ENCODE data around the gene ASTL. TPM values are rescaled to one million over a fixed set of nuclear protein-coding genes. Genes with fewer than 3 reads are reported as not detected.

The ASTL gene
- total RNA-seq, 1 experiment from 2014 or later: 0.79 TPM

DNA sequence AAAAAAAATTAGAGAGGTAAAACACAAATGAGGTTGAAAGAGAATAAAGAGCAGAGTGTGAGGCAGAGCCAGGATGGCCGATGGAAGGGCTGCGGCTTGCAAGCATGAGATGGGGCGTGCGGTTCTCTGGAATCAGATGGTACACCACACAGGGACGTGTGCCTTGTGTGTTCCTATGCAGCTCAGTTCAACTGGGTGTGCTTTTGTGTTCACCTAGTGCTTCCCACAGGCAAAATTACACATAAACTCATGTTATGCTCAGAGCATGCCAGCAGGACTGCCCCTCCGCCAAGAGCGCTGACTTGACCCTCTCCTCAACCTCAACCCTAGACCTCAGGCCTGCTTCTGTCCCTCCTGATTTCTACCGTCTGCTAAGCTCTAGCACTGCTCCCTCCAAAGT lies 45.9 kb upstream of the ASTL start:
- TF ChIP-seq MXD4 (CRISPR knock-in tag; IDR thresholded peaks at IDR 0.05; ENCODE audit: borderline replicate concordance) (no peak), CREM (CRISPR knock-in tag; IDR thresholded peaks at IDR 0.05) (no peak)
- H3K27ac Mint-ChIP-seq: no peak overlapping the region
- H3K4me3 Mint-ChIP-seq: no peak overlapping the region
- H3K27me3 Mint-ChIP-seq (ENCODE audit: low read depth): no peaks in the 10 kb centered on the region
- no peaks in the 10 kb centered on the region for H3K9me3 Mint-ChIP-seq
- ATAC-seq: no peak
- ChIA-PET CTCF (interaction anchor here (3.2 kb wide), 1 partner anchor 10 kb away, joined by 17 read pairs; no protein-coding TSS in a partner anchor), POLR2A (no interaction called here)
- no peak for DNase-seq (ENCODE audit: low spot score)
- peaks cover 35% of the 10 kb centered on the region for H3K36me3 Mint-ChIP-seq
- no peaks in the 10 kb centered on the region for H3K4me1 Mint-ChIP-seq

- POLR2A ChIA-PET: no interaction called here
- no peak overlapping the region for H3K27ac Mint-ChIP-seq
These were observed 43.2 kb upstream of the ASTL start for GRCh38 chr2:96181529-96181928.

DNA sequence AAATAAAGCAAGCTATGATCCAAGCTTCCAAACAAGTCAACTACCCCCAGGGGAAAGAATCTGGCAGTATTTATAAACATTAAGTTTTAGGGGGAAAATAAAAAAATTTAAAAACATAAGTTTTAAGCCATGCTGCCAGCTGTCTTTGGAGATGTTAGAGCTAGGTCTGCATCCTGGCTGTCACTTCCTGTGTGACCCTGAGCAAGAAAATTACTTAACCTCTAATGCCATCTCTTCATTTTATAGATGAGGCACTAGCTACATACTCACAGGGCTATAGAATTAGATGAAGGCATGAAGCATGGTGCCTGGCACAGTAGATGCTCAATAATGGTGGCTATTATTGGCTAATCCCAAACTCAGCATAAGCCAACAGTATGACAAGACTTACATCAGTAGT lies 42.2 kb upstream of the ASTL start:
- H3K4me1 Mint-ChIP-seq: no peaks in the 10 kb centered on the region
- no peaks in the 10 kb centered on the region for H3K9me3 Mint-ChIP-seq
- no peak for DNase-seq (ENCODE audit: low spot score)
- ATAC-seq: no peak
- H3K27ac Mint-ChIP-seq: no peak overlapping the region
- CTCF ChIA-PET: interaction anchor here (0.5 to 3.9 kb wide), 4 partner anchors 15 to 64 kb away, joined by 3 to 14 read pairs (median 4); partner anchors contain the start of genes ADRA2B, ASTL and STARD7
- H3K4me3 Mint-ChIP-seq: no peak overlapping the region
- H3K27me3 Mint-ChIP-seq (ENCODE audit: low read depth): no peaks in the 10 kb centered on the region
- POLR2A ChIA-PET: no interaction called here
- H3K36me3 Mint-ChIP-seq: peaks cover 12% of the 10 kb centered on the region
- no peak for TF ChIP-seq SP1 (CRISPR knock-in tag; conservative IDR thresholded peaks at IDR 0.05)
- no peak for TF ChIP-seq CREB1 (CRISPR knock-in tag; IDR thresholded peaks at IDR 0.05)
- TF ChIP-seq, protein P1, sequence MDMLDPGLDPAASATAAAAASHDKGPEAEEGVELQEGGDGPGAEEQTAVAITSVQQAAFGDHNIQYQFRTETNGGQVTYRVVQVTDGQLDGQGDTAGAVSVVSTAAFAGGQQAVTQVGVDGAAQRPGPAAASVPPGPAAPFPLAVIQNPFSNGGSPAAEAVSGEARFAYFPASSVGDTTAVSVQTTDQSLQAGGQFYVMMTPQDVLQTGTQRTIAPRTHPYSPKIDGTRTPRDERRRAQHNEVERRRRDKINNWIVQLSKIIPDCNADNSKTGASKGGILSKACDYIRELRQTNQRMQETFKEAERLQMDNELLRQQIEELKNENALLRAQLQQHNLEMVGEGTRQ (CRISPR knock-in tag; IDR thresholded peaks at IDR 0.05): no peak
- TF ChIP-seq SOX15 (CRISPR knock-in tag; IDR thresholded peaks at IDR 0.05): no peak
- TF ChIP-seq, protein P2, sequence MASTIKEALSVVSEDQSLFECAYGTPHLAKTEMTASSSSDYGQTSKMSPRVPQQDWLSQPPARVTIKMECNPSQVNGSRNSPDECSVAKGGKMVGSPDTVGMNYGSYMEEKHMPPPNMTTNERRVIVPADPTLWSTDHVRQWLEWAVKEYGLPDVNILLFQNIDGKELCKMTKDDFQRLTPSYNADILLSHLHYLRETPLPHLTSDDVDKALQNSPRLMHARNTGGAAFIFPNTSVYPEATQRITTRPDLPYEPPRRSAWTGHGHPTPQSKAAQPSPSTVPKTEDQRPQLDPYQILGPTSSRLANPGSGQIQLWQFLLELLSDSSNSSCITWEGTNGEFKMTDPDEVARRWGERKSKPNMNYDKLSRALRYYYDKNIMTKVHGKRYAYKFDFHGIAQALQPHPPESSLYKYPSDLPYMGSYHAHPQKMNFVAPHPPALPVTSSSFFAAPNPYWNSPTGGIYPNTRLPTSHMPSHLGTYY (CRISPR knock-in tag; IDR thresholded peaks at IDR 0.05): no peak
- no peak for TF ChIP-seq CBFB (CRISPR knock-in tag; IDR thresholded peaks at IDR 0.05; ENCODE audit: low read depth)
- no peak for TF ChIP-seq E2F5 (CRISPR knock-in tag; IDR thresholded peaks at IDR 0.05)
- TF ChIP-seq SMAD3 (CRISPR knock-in tag; IDR thresholded peaks at IDR 0.05; ENCODE audit: borderline replicate concordance): no peak
- TF ChIP-seq KAT7 (CRISPR knock-in tag; IDR thresholded peaks at IDR 0.05; ENCODE audit: borderline replicate concordance): no peak
- no peak for TF ChIP-seq CTCF (IDR thresholded peaks at IDR 0.05)
- TF ChIP-seq, protein P3, sequence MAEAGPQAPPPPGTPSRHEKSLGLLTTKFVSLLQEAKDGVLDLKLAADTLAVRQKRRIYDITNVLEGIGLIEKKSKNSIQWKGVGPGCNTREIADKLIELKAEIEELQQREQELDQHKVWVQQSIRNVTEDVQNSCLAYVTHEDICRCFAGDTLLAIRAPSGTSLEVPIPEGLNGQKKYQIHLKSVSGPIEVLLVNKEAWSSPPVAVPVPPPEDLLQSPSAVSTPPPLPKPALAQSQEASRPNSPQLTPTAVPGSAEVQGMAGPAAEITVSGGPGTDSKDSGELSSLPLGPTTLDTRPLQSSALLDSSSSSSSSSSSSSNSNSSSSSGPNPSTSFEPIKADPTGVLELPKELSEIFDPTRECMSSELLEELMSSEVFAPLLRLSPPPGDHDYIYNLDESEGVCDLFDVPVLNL (CRISPR knock-in tag; IDR thresholded peaks at IDR 0.05; ENCODE audit: borderline replicate concordance, low read depth): no peak
- no peak for TF ChIP-seq ZNF423 (CRISPR knock-in tag; IDR thresholded peaks at IDR 0.05)
- TF ChIP-seq ZNF219 (CRISPR knock-in tag; IDR thresholded peaks at IDR 0.05; ENCODE audit: borderline replicate concordance): no peak
- no peak for TF ChIP-seq ETV6 (CRISPR knock-in tag; IDR thresholded peaks at IDR 0.05)

More at GRCh38 chr2:96181529-96181928, 43.2 kb upstream of the ASTL start:
- no peaks in the 10 kb centered on the region for H3K27me3 Mint-ChIP-seq (ENCODE audit: low read depth)
- H3K4me3 Mint-ChIP-seq: no peak overlapping the region
- H3K4me1 Mint-ChIP-seq: no peaks in the 10 kb centered on the region
- peaks cover 22% of the 10 kb centered on the region for H3K36me3 Mint-ChIP-seq
- no peak for DNase-seq (ENCODE audit: low spot score)
- no peak for ATAC-seq
- CTCF ChIA-PET: interaction anchor here (1.6 to 3.9 kb wide), 2 partner anchors 43 to 65 kb away, joined by 4 to 14 read pairs; partner anchors contain the start of genes ADRA2B and ASTL
- H3K9me3 Mint-ChIP-seq: no peaks in the 10 kb centered on the region
- TF ChIP-seq IRF2 (CRISPR knock-in tag; IDR thresholded peaks at IDR 0.05; ENCODE audit: borderline replicate concordance, low read depth): no peak
- no peak for TF ChIP-seq NR2C2 (CRISPR knock-in tag; IDR thresholded peaks at IDR 0.05)
- no peak for TF ChIP-seq FOXK1 (CRISPR knock-in tag; IDR thresholded peaks at IDR 0.05)
- no peak for TF ChIP-seq MLX (CRISPR knock-in tag; IDR thresholded peaks at IDR 0.05)
- TF ChIP-seq, protein P4, sequence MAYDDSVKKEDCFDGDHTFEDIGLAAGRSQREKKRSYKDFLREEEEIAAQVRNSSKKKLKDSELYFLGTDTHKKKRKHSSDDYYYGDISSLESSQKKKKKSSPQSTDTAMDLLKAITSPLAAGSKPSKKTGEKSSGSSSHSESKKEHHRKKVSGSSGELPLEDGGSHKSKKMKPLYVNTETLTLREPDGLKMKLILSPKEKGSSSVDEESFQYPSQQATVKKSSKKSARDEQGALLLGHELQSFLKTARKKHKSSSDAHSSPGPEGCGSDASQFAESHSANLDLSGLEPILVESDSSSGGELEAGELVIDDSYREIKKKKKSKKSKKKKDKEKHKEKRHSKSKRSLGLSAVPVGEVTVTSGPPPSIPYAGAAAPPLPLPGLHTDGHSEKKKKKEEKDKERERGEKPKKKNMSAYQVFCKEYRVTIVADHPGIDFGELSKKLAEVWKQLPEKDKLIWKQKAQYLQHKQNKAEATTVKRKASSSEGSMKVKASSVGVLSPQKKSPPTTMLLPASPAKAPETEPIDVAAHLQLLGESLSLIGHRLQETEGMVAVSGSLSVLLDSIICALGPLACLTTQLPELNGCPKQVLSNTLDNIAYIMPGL (CRISPR knock-in tag; IDR thresholded peaks at IDR 0.05): no peak
- no peak for TF ChIP-seq MXD4 (CRISPR knock-in tag; IDR thresholded peaks at IDR 0.05; ENCODE audit: borderline replicate concordance)
- TF ChIP-seq, protein P5, sequence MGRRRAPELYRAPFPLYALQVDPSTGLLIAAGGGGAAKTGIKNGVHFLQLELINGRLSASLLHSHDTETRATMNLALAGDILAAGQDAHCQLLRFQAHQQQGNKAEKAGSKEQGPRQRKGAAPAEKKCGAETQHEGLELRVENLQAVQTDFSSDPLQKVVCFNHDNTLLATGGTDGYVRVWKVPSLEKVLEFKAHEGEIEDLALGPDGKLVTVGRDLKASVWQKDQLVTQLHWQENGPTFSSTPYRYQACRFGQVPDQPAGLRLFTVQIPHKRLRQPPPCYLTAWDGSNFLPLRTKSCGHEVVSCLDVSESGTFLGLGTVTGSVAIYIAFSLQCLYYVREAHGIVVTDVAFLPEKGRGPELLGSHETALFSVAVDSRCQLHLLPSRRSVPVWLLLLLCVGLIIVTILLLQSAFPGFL (CRISPR knock-in tag; IDR thresholded peaks at IDR 0.05; ENCODE audit: borderline replicate concordance): no peak
- TF ChIP-seq SP1 (CRISPR knock-in tag; conservative IDR thresholded peaks at IDR 0.05): no peak
- no peak for TF ChIP-seq EMX1 (CRISPR knock-in tag; IDR thresholded peaks at IDR 0.05)
- TF ChIP-seq ZNF232 (CRISPR knock-in tag; IDR thresholded peaks at IDR 0.05): no peak
